GM06990 (cell line): ENCODE measurements around the gene RALGAPA2.

Experiments used
- DNase-seq: peaks from one replicate; pipeline ENCODE4 v3.0.0-alpha.2; 2011; ENCODE audit not compliant: insufficient read length; ENCODE audit errors: extremely low read depth
- H3K27me3 ChIP-seq: replicated peaks from 2 replicates; pipeline ENCODE4 v1.6.0; 2011; ENCODE audit warnings: low read length; ENCODE audit not compliant: control insufficient read depth, insufficient read depth
- H3K36me3 ChIP-seq: 2 replicates; pipeline ENCODE4 v1.5.1; 2011; ENCODE audit warnings: low read length; ENCODE audit not compliant: control insufficient read depth, insufficient read depth
- H3K4me3 ChIP-seq: replicated peaks from 2 replicates; pipeline ENCODE4 v1.5.1; 2011; ENCODE audit warnings: low read depth, mild to moderate bottlenecking, control low read depth, low read length
- CTCF ChIP-seq: IDR thresholded peaks from 2 replicates; pipeline ENCODE4 v1.5.1; 2011; ENCODE audit warnings: low read length, control low read depth, mild to moderate bottlenecking, inconsistent platforms; ENCODE audit not compliant: insufficient read depth, poor library complexity, severe bottlenecking

The RALGAPA2 gene

GRCh38 chr20:20710443-20711315 lies 1.8 kb downstream of the RALGAPA2 start:
- TF ChIP-seq CTCF, result no peak
- DNase-seq, result no peak
- H3K27me3 ChIP-seq, result no peaks in the 10 kb centered on the region
- no peaks in the 10 kb centered on the region for H3K36me3 ChIP-seq
- H3K4me3 ChIP-seq, result peak overlapping the region; percentile 76

GRCh38 chr20:20709887-20710286 lies 2.6 kb downstream of the RALGAPA2 start:
- no peak for TF ChIP-seq CTCF
- no peak overlapping the region for H3K4me3 ChIP-seq

GRCh38 chr20:20706285-20706684 lies 6.2 kb downstream of the RALGAPA2 start:
- Histone ChIP-seq H3K4me3 (no peak overlapping the region), H3K36me3 (no peaks in the 10 kb centered on the region), H3K27me3 (no peaks in the 10 kb centered on the region)
- DNase-seq, result no peak
- TF ChIP-seq CTCF, result no peak

More at GRCh38 chr20:20709887-20710286, 2.6 kb downstream of the RALGAPA2 start:
- Histone ChIP-seq H3K36me3 (no peaks in the 10 kb centered on the region), H3K27me3 (no peaks in the 10 kb centered on the region)
- DNase-seq, result no peak

GRCh38 chr20:20702330-20703245 lies 9.9 kb downstream of the RALGAPA2 start:
- no peak for TF ChIP-seq CTCF
- Histone ChIP-seq H3K27me3 (no peaks in the 10 kb centered on the region), H3K4me3 (no peak overlapping the region), H3K36me3 (no peaks in the 10 kb centered on the region)
- DNase-seq, result no peak

- no peak for DNase-seq
- H3K27me3 ChIP-seq, result no peaks in the 10 kb centered on the region
- H3K4me3 ChIP-seq, result no peak overlapping the region
- no peak for TF ChIP-seq CTCF
- H3K36me3 ChIP-seq, result no peaks in the 10 kb centered on the region
Measured at GRCh38 chr20:20699917-20700316, 12.5 kb downstream of the RALGAPA2 start.
